Keratinocyte (primary cell): ENCODE results near the gene SLC29A1. TPM values are rescaled to one million over a fixed set of nuclear protein-coding genes. Genes with fewer than 3 reads are reported as not detected.

Experiments
- DNase-seq: peaks from one replicate; pipeline ENCODE4 v3.0.0-alpha.2; 2011; ENCODE audit warnings: low read depth, missing footprints, low spot score
- FAIRE-seq: peaks from 2 replicates; lab custom pipeline; 2011; peaks lifted over from hg19 to GRCh38; lab: Jason Lieb, UNC
- H2AFZ ChIP-seq: 2 replicates; pipeline ENCODE4 v1.6.0; 2012; ENCODE audit warnings: low read length, control low read depth, inconsistent platforms; ENCODE audit not compliant: control insufficient read depth
- H3K27ac ChIP-seq: 2 replicates; pipeline ENCODE4 v1.5.1; 2011; ENCODE audit warnings: low read length; ENCODE audit not compliant: control insufficient read depth, insufficient read depth
- H3K27me3 ChIP-seq: 3 replicates; pipeline ENCODE4 v1.6.0; 2011; ENCODE audit warnings: low read length; ENCODE audit not compliant: control insufficient read depth, insufficient read depth; ENCODE audit errors: extremely low read depth
- H3K36me3 ChIP-seq, 2 experiments: 2 replicates in 1 of 2; 3 replicates in 1 of 2; pipeline ENCODE4 v1.5.1; 2011; ENCODE audit warnings: low read length in 2 of 2, mild to moderate bottlenecking in 1 of 2; ENCODE audit not compliant: control insufficient read depth in 2 of 2, insufficient read depth in 2 of 2; ENCODE audit errors: extremely low read depth in 1 of 2
- H3K4me1 ChIP-seq: 3 replicates; pipeline ENCODE4 v1.5.1; 2011; ENCODE audit warnings: low read length; ENCODE audit not compliant: control insufficient read depth, insufficient read depth; ENCODE audit errors: extremely low read depth
- H3K4me2 ChIP-seq: 3 replicates; pipeline ENCODE4 v1.6.0; 2011; ENCODE audit warnings: low read depth, low read length; ENCODE audit not compliant: control insufficient read depth, insufficient read depth; ENCODE audit errors: extremely low read depth
- H3K4me3 ChIP-seq, 3 experiments: fragments of 200-600 bp in 1 of 3; sonication (generic) in 1 of 3; 2 replicates in 2 of 3; 3 replicates in 1 of 3; pipeline ENCODE4 v1.5.1; 2011 to 2016; ENCODE audit warnings: low read length in 3 of 3, mild to moderate bottlenecking in 3 of 3, control low read depth in 2 of 3, inconsistent platforms in 1 of 3, low read depth in 1 of 3, mixed read lengths in 1 of 3, mixed run types in 1 of 3, moderate library complexity in 1 of 3; ENCODE audit not compliant: control insufficient read depth in 2 of 3, insufficient read depth in 2 of 3; ENCODE audit errors: extremely low read depth in 1 of 3
- H3K79me2 ChIP-seq: 2 replicates; pipeline ENCODE4 v1.6.0; 2012; ENCODE audit warnings: low read length; ENCODE audit not compliant: control insufficient read depth, insufficient read depth
- H3K9ac ChIP-seq: 3 replicates; pipeline ENCODE4 v1.6.0; 2011; ENCODE audit warnings: low read length; ENCODE audit not compliant: control insufficient read depth, insufficient read depth; ENCODE audit errors: extremely low read depth
- H3K9me1 ChIP-seq: 3 replicates; pipeline ENCODE4 v1.6.0; 2011; ENCODE audit warnings: low read length; ENCODE audit not compliant: control insufficient read depth, insufficient read depth; ENCODE audit errors: extremely low read depth
- H3K9me3 ChIP-seq: 2 replicates; pipeline ENCODE4 v1.5.1; 2012; ENCODE audit warnings: low read depth, low read length; ENCODE audit not compliant: control insufficient read depth
- H4K20me1 ChIP-seq: 3 replicates; pipeline ENCODE4 v1.6.0; 2011; ENCODE audit warnings: low read length; ENCODE audit not compliant: control insufficient read depth, insufficient read depth; ENCODE audit errors: extremely low read depth
- CTCF ChIP-seq, 3 experiments: IDR thresholded peaks in 1 of 3; conservative IDR thresholded peaks in 1 of 3; optimal IDR thresholded peaks in 1 of 3; 2 replicates in 2 of 3; 3 replicates in 1 of 3; pipeline versions ENCODE3 to v1.5.1; 2011; ENCODE audit warnings: low read length in 3 of 3, mild to moderate bottlenecking in 3 of 3, moderate library complexity in 2 of 3, control low read depth in 1 of 3, inconsistent platforms in 1 of 3; ENCODE audit not compliant: insufficient read depth in 2 of 3; ENCODE audit errors: extremely low read depth in 1 of 3
- EZH2 ChIP-seq: IDR thresholded peaks from one replicate; pipeline ENCODE4 v1.6.1; 2012; ENCODE audit warnings: inconsistent platforms, mild to moderate bottlenecking, low read length, moderate library complexity
- dilution Hi-C: fragments of 300-500 bp; cut with MboI; formaldehyde crosslinking; loops from one replicate; pipeline ENCODE4 v1.7.0; 2020; ENCODE audit warnings: low sequenced_read_pairs; ENCODE audit not compliant: extremely low pct_ligation_motif_present
- polyA plus RNA-seq, 5 experiments: library from polyadenylated mRNA; depleted of rRNA in 3 of 5; stranded (reverse) in 3 of 5; stranded (forward) in 1 of 5; unstranded in 1 of 5; fragments of >200 nt; gene quantifications; 1 replicate in 1 of 5; 2 replicates in 3 of 5; 3 replicates in 1 of 5; pipeline versions ENCODE4 v1.2.1 to v1.2.3, GENCODE V29; 2011 to 2012; ENCODE audit warnings: missing spikeins in 2 of 5, low read depth in 1 of 5, low replicate concordance in 1 of 5

SLC29A1 gene
- polyA plus RNA-seq, 1 donor (not counting 4 experiments of a cell fraction or from before 2014, with no cell fraction given) = 51.0 TPM

GRCh38 chr6:44271914-44272313, 48.5 kb downstream of the SLC29A1 start:
- Histone ChIP-seq H3K4me3 (no peak overlapping the region), H3K9ac (no peak overlapping the region), H3K27me3 (peaks cover 68% of the 10 kb centered on the region), H4K20me1 (peaks cover 3% of the 10 kb centered on the region), H3K9me1 (no peaks in the 10 kb centered on the region), H3K27ac (no peak overlapping the region), H3K36me3 (no peaks in the 10 kb centered on the region), H3K4me2 (no peak overlapping the region), H3K9me3 (no peaks in the 10 kb centered on the region), H3K79me2 (no peaks in the 10 kb centered on the region), H3K4me1 (peaks cover 7% of the 10 kb centered on the region), H2AFZ (no peak overlapping the region)
- dilution Hi-C loops = no loop called here
- TF ChIP-seq EZH2 (no peak), CTCF (optimal IDR thresholded peaks at IDR 0.05 in 1 of 3, IDR thresholded peaks at IDR 0.05 in 1 of 3, conservative IDR thresholded peaks at IDR 0.05 in 1 of 3; ENCODE audit: extremely low read depth in 1 of 3, insufficient read depth in 2 of 3, low read length in 3 of 3) (no peak)
- FAIRE-seq (no peak), DNase-seq (no peak)

- no peaks in the 10 kb centered on the region for H3K36me3 ChIP-seq
- H3K9me3 ChIP-seq = no peaks in the 10 kb centered on the region
- no peak overlapping the region for H3K9ac ChIP-seq
- no peak overlapping the region for H3K4me3 ChIP-seq
- no peak for TF ChIP-seq CTCF (optimal IDR thresholded peaks at IDR 0.05 in 1 of 3, IDR thresholded peaks at IDR 0.05 in 1 of 3, conservative IDR thresholded peaks at IDR 0.05 in 1 of 3; ENCODE audit: extremely low read depth in 1 of 3, insufficient read depth in 2 of 3, low read length in 3 of 3)
- TF ChIP-seq EZH2 = no peak
- no peak overlapping the region for H2AFZ ChIP-seq
- no peak overlapping the region for H3K27ac ChIP-seq
- peaks cover 7% of the 10 kb centered on the region for H3K4me1 ChIP-seq
- no peaks in the 10 kb centered on the region for H3K9me1 ChIP-seq
- H3K27me3 ChIP-seq = peaks cover 73% of the 10 kb centered on the region
- peaks cover 3% of the 10 kb centered on the region for H4K20me1 ChIP-seq
- H3K79me2 ChIP-seq = no peaks in the 10 kb centered on the region
- no peak for DNase-seq
- H3K4me2 ChIP-seq = no peak overlapping the region
- dilution Hi-C loops = no loop called here
- no peak for FAIRE-seq
Observed at GRCh38 chr6:44272529-44272928, 49.1 kb downstream of the SLC29A1 start.
